Activated CD8-positive, alpha-beta memory T cell treated with anti-CD3 and anti-CD28 coated beads, Interleukin-2, amount 50 U/mL, for 24 hours (primary cell): ENCODE data around the gene RIPK1.
"Not testable (repeated sequence)": the region's sequence is repeated elsewhere in the genome, so short reads cannot be mapped to it uniquely, and the experiment has no call there.

Experiments
- DNase-seq: peaks from one replicate; pipeline ENCODE4 v3.0.0-alpha.2; 2020; ENCODE audit errors: extremely low read depth

Gene RIPK1

GRCh38 chr6:3045777-3046176, 22.5 kb upstream of the RIPK1 start:
- DNase-seq = no peak

- no peak for DNase-seq
These were observed 22.0 kb upstream of the RIPK1 start for GRCh38 chr6:3046295-3046694.

DNA sequence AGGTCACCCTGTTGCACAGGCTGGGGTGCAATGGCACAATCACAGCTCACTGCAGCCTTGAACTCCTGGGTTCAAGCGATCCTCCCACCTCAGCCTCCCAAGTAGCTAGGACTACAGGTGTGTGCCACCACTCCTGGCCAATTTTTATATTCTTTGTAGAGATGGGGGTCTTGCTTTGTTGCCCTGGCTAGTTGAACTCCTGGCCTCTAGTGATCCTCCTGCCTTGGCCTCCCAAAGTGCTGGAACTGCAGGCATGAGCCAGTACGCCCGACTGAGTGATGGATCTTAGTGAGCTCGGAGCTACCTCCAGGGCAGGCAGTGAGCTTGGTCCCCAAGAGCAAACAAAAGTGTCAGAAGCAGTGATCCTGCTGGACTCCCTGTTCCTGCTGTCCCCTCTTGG, 20.3 kb upstream of the RIPK1 start:
- not testable (repeated sequence) for DNase-seq

DNA sequence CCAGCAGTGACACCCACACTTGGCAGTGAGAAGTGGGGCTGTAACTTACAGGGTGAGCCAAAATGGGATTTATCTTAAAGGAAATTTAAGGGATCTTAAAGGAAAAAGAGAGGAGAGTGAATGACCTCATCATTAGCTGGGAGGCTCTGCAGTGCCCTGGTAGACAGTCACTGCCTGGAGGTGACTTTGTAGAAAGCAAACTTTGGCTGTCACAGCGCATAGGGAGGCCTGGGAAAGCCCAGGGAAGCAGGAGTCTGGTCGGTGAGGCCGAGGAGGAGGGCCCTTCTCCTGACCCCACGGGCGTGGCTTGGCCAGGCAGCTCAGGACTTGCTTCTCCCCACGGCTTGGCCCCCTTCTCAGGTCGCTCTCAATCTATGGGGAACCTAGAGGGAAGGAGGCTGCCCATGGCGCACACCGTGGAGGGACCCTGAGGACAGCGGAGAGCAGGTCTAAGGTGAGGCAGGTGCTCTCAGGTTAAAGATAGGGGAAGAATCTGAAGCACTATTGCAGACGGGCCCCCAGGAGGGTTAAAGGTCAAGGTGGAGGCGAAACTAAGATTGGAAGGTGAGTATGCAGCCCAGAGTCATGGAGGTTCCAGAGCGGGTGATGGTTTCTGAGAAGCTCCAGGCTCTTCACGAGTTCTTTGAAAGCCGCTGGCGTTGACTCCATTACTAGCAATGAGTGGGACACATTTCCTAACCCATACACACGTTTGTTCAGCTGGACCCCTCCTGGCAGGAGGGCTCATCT, 15.6 kb upstream of the RIPK1 start:
- DNase-seq = no peak

- DNase-seq = no peak
These were observed 15.1 kb upstream of the RIPK1 start for GRCh38 chr6:3053231-3053508.

DNA sequence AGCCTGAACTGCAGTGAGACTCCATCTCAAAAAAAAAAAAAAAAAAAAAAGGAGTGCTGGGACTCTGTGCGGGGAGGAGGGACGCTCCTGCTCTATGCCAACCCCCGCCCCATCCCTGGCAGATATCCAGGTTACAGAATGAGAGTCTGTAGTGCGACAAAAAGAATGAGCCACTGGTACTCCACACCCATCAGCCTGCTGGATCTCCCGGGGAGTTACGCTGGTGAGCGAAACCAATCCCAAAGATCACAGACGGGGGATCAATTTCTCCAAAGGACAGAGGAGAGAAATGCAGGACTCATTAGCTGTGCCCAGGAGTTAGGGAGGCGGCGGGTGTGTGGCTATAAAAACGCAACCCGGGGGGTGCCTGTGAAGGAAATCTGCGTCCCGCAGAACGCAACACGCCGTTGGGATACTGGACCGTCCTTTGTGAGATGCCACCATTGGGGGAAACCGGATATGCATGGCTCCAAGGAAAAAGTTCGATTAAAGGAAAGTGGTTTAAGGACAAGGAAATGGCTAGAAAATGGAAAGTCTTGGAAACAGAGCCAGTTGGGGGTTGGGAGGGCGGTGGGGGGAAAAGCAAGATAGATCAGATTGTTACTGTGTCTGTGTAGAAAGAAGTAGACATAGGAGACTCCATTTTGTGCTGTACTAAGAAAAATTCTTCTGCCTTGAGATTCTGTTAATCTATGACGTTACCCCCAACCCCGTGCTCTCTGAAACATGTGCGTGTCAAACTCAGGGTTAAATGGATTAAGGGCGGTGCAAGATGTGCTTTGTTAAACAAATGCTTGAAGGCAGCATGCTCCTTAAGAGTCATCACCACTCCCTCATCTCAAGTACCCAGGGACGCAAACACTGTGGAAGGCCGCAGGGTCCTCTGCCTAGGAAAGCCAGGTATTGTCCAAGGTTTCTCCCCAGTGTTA, 13.8 kb upstream of the RIPK1 start:
- not testable (repeated sequence) for DNase-seq

DNA sequence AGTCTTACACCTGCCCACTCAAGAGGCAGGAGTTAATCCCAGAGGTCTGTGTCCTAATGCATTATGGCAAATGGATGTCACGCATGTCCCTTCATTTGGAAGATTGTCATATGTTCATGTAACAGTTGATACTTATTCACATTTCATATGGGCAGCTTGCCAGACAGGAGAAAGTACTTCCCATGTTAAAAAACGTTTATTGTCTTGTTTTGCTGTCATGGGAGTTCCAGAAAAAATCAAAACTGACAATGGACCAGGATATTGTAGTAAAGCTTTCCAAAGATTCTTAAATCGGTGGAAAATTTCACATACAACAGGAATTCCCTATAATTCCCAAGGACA, 13.2 kb upstream of the RIPK1 start:
- DNase-seq = not testable (repeated sequence)

- no peak for DNase-seq
These were observed 11.1 kb upstream of the RIPK1 start for GRCh38 chr6:3057063-3057770.

GRCh38 chr6:3058957-3059356, 9.3 kb upstream of the RIPK1 start:
- DNase-seq = no peak

DNA sequence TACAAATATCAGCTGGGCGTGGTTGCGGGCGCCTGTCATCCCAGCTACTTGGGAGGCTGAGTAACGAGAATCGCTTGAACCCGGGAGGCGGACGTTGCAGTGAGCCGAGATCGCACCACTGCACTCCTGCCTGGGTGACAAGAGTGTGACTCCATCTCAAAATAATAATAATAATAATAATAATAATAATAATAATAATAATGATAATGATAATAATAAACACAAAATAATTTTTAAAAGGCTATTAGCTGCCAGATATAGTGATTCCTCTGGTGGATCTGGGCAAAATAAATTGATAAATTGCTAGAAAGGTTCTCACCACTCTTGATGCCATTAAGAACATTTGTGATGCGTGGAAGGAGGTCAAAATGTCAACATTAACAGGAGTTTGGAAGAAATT, 8.2 kb upstream of the RIPK1 start:
- not testable (repeated sequence) for DNase-seq

- no peak for DNase-seq
These were observed 6.8 kb upstream of the RIPK1 start for GRCh38 chr6:3061501-3061941.

GRCh38 chr6:3063340-3063732, 5.0 kb upstream of the RIPK1 start:
- not testable (repeated sequence) for DNase-seq

- DNase-seq = peak; percentile 81
These were observed 4.3 kb upstream of the RIPK1 start for GRCh38 chr6:3063733-3064700.

DNA sequence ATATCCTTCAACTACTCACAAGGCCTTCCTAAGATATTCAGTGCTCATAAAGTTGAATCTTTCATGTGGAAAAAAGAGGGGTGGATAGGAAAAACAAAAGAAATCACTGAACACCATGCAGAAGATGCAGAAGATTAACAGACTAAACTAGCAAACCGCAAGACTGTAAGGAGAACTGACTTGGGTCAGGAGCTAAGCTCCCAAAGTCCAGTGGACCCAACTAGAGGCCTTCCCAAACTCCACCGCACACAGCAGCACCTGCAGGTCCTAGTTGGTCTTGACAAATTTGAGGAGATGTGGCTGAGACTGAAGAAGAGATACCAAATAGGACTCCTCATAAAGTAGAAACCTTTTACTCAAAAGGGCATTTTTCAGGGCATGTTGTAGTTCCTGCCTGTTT, 3.3 kb downstream of the RIPK1 start:
- DNase-seq = no peak

DNA sequence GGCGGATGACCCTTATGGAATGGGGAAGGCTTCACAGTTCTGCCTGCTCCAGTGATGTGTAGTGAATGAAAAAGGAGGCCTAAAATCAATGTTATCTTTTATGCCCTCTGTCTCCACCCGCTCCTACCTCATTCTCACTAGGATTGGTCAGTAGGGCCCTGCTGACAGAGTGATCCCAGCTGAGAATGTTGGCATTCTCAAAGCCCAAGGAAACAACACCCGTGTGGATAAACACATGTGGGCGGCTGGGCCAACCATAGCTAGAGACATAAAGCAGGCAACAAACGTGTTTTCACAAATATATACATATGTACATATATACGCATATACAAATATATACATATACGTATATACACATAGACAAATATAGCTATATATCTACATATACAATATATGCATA, 4.5 kb downstream of the RIPK1 start:
- no peak for DNase-seq

DNA sequence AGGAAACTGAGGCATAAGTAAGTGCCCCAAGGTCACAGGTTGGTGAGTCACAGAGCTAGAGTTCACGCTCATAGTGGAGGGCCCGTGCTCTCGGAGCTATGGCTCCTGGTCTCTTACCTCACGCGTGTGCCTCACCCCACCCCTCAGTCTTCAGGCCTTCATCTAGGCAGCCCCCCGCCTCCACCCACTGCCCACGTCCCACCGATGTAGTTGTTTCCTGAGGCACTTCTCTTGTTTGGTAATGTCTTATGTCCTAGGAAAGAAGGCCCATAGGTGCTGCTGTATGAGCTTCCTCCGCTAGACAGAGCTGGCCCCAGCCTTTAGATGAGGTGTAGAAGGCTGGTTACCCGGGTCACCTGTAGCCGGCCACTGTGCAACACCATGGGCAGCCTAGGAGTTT, 5.1 kb downstream of the RIPK1 start:
- DNase-seq = no peak

- no peak for DNase-seq
These were observed 7.4 kb downstream of the RIPK1 start for GRCh38 chr6:3075772-3076113.

DNA sequence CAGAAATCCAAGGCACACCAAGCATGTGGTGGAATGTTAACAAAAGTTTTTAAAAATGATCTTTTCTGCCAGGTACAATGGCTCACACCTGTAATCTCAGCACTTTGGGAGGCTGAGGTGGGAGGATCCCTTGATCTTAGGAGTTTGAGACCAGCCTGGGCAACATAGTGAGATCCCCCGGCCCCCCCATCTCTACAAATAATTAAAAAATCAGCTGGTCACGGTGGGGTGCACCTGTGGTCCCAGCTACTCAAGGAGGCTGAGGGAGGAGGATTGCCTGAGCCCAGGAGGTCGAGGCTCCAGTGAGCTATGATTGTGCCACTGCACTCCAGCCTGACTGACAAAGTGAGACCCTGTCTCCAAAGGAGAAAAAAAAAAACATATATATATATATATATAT, 8.0 kb downstream of the RIPK1 start:
- DNase-seq = no peak

GRCh38 chr6:3077430-3077829, 9.1 kb downstream of the RIPK1 start:
- no peak for DNase-seq

- DNase-seq = not testable (repeated sequence)
These were observed 10.7 kb downstream of the RIPK1 start for GRCh38 chr6:3078952-3079351.

GRCh38 chr6:3079682-3080081, 11.4 kb downstream of the RIPK1 start:
- DNase-seq = no peak

- DNase-seq = no peak
These were observed 13.7 kb downstream of the RIPK1 start for GRCh38 chr6:3081960-3082359.
